MM.1S (cell line): ENCODE data around the gene KIAA0930.

ENCODE experiments used
- CTCF ChIP-seq: fragments of 300-600 bp; sonication (generic); IDR thresholded peaks from 2 replicates; pipeline ENCODE4 v1.5.1; 2016; ENCODE audit warnings: antibody characterized with exemption, low read length, mixed read lengths
- EZH2 ChIP-seq: fragments of 300-600 bp; sonication (generic); optimal IDR thresholded peaks from 2 replicates; pipeline ENCODE3; 2017; ENCODE audit warnings: low read depth, mild to moderate bottlenecking, antibody characterized with exemption, low read length, mixed read lengths
- EZH2phosphoT487 ChIP-seq: fragments of 300-600 bp; sonication (generic); IDR thresholded peaks from 2 replicates; pipeline ENCODE4 v1.6.1; 2018; ENCODE audit warnings: antibody characterized with exemption, low read length

GRCh38 chr22:45200860-45201511 is 39.7 kb downstream of the KIAA0930 start:
- TF ChIP-seq CTCF (no peak), EZH2phosphoT487 (no peak), EZH2 (no peak)
